Keratinocyte (primary cell): ENCODE results near the gene STOM. TPM values are rescaled to one million over a fixed set of nuclear protein-coding genes. Genes with fewer than 3 reads are reported as not detected.

Source experiments
- DNase-seq: peaks from one replicate; pipeline ENCODE4 v3.0.0-alpha.2; 2011; ENCODE audit warnings: low read depth, missing footprints, low spot score
- FAIRE-seq: peaks from 2 replicates; lab custom pipeline; 2011; peaks lifted over from hg19 to GRCh38; lab: Jason Lieb, UNC
- H2AFZ ChIP-seq: 2 replicates; pipeline ENCODE4 v1.6.0; 2012; ENCODE audit warnings: low read length, control low read depth, inconsistent platforms; ENCODE audit not compliant: control insufficient read depth
- H3K27ac ChIP-seq: 2 replicates; pipeline ENCODE4 v1.5.1; 2011; ENCODE audit warnings: low read length; ENCODE audit not compliant: control insufficient read depth, insufficient read depth
- H3K27me3 ChIP-seq: 3 replicates; pipeline ENCODE4 v1.6.0; 2011; ENCODE audit warnings: low read length; ENCODE audit not compliant: control insufficient read depth, insufficient read depth; ENCODE audit errors: extremely low read depth
- H3K36me3 ChIP-seq, 2 experiments: 2 replicates in 1 of 2; 3 replicates in 1 of 2; pipeline ENCODE4 v1.5.1; 2011; ENCODE audit warnings: low read length in 2 of 2, mild to moderate bottlenecking in 1 of 2; ENCODE audit not compliant: control insufficient read depth in 2 of 2, insufficient read depth in 2 of 2; ENCODE audit errors: extremely low read depth in 1 of 2
- H3K4me1 ChIP-seq: 3 replicates; pipeline ENCODE4 v1.5.1; 2011; ENCODE audit warnings: low read length; ENCODE audit not compliant: control insufficient read depth, insufficient read depth; ENCODE audit errors: extremely low read depth
- H3K4me2 ChIP-seq: 3 replicates; pipeline ENCODE4 v1.6.0; 2011; ENCODE audit warnings: low read depth, low read length; ENCODE audit not compliant: control insufficient read depth, insufficient read depth; ENCODE audit errors: extremely low read depth
- H3K4me3 ChIP-seq, 3 experiments: fragments of 200-600 bp in 1 of 3; sonication (generic) in 1 of 3; 2 replicates in 2 of 3; 3 replicates in 1 of 3; pipeline ENCODE4 v1.5.1; 2011 to 2016; ENCODE audit warnings: low read length in 3 of 3, mild to moderate bottlenecking in 3 of 3, control low read depth in 2 of 3, inconsistent platforms in 1 of 3, low read depth in 1 of 3, mixed read lengths in 1 of 3, mixed run types in 1 of 3, moderate library complexity in 1 of 3; ENCODE audit not compliant: control insufficient read depth in 2 of 3, insufficient read depth in 2 of 3; ENCODE audit errors: extremely low read depth in 1 of 3
- H3K79me2 ChIP-seq: 2 replicates; pipeline ENCODE4 v1.6.0; 2012; ENCODE audit warnings: low read length; ENCODE audit not compliant: control insufficient read depth, insufficient read depth
- H3K9ac ChIP-seq: 3 replicates; pipeline ENCODE4 v1.6.0; 2011; ENCODE audit warnings: low read length; ENCODE audit not compliant: control insufficient read depth, insufficient read depth; ENCODE audit errors: extremely low read depth
- H3K9me1 ChIP-seq: 3 replicates; pipeline ENCODE4 v1.6.0; 2011; ENCODE audit warnings: low read length; ENCODE audit not compliant: control insufficient read depth, insufficient read depth; ENCODE audit errors: extremely low read depth
- H3K9me3 ChIP-seq: 2 replicates; pipeline ENCODE4 v1.5.1; 2012; ENCODE audit warnings: low read depth, low read length; ENCODE audit not compliant: control insufficient read depth
- H4K20me1 ChIP-seq: 3 replicates; pipeline ENCODE4 v1.6.0; 2011; ENCODE audit warnings: low read length; ENCODE audit not compliant: control insufficient read depth, insufficient read depth; ENCODE audit errors: extremely low read depth
- CTCF ChIP-seq, 3 experiments: IDR thresholded peaks in 1 of 3; conservative IDR thresholded peaks in 1 of 3; optimal IDR thresholded peaks in 1 of 3; 2 replicates in 2 of 3; 3 replicates in 1 of 3; pipeline versions ENCODE3 to v1.5.1; 2011; ENCODE audit warnings: low read length in 3 of 3, mild to moderate bottlenecking in 3 of 3, moderate library complexity in 2 of 3, control low read depth in 1 of 3, inconsistent platforms in 1 of 3; ENCODE audit not compliant: insufficient read depth in 2 of 3; ENCODE audit errors: extremely low read depth in 1 of 3
- EZH2 ChIP-seq: IDR thresholded peaks from one replicate; pipeline ENCODE4 v1.6.1; 2012; ENCODE audit warnings: inconsistent platforms, mild to moderate bottlenecking, low read length, moderate library complexity
- dilution Hi-C: fragments of 300-500 bp; cut with MboI; formaldehyde crosslinking; loops from one replicate; pipeline ENCODE4 v1.7.0; 2020; ENCODE audit warnings: low sequenced_read_pairs; ENCODE audit not compliant: extremely low pct_ligation_motif_present
- polyA plus RNA-seq, 5 experiments: library from polyadenylated mRNA; depleted of rRNA in 3 of 5; stranded (reverse) in 3 of 5; stranded (forward) in 1 of 5; unstranded in 1 of 5; fragments of >200 nt; gene quantifications; 1 replicate in 1 of 5; 2 replicates in 3 of 5; 3 replicates in 1 of 5; pipeline versions ENCODE4 v1.2.1 to v1.2.3, GENCODE V29; 2011 to 2012; ENCODE audit warnings: missing spikeins in 2 of 5, low read depth in 1 of 5, low replicate concordance in 1 of 5

STOM gene
- polyA plus RNA-seq, 1 donor (not counting 4 experiments of a cell fraction or from before 2014, with no cell fraction given), result 121 TPM

DNA sequence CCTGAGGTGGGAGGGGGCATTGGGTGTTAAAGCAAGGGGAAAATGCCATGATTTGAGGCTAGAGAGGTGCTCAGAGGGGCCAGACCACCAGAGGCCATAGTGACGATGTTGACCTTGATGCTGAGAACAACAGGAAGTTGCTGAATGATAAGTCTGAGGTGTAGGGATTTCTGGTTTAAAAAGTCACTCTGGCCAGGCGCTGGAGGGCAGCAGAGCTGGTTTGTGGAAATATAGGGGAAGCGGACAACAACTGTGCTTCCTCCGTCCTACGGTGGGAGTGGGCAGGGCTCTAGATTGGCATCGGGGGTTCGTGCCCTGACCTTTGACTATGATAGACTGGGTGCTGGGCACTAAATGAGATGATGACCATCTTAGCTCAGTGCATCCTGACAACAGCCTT, 44.7 kb downstream of the STOM start:
- H3K36me3 ChIP-seq, result peaks cover 36 to 53% of the 10 kb centered on the region in 2 experiments
- TF ChIP-seq EZH2 (no peak), CTCF (optimal IDR thresholded peaks at IDR 0.05 in 1 of 3, IDR thresholded peaks at IDR 0.05 in 1 of 3, conservative IDR thresholded peaks at IDR 0.05 in 1 of 3; ENCODE audit: extremely low read depth in 1 of 3, insufficient read depth in 2 of 3, low read length in 3 of 3) (no peak)

GRCh38 chr9:121324755-121325154, 45.3 kb downstream of the STOM start:
- no peak overlapping the region for H3K9ac ChIP-seq
- no peaks in the 10 kb centered on the region for H3K9me1 ChIP-seq
- dilution Hi-C loops, result no loop called here
- H3K4me3 ChIP-seq, result no peak overlapping the region
- no peak overlapping the region for H3K4me2 ChIP-seq
- H4K20me1 ChIP-seq, result no peaks in the 10 kb centered on the region
- TF ChIP-seq CTCF (optimal IDR thresholded peaks at IDR 0.05 in 1 of 3, IDR thresholded peaks at IDR 0.05 in 1 of 3, conservative IDR thresholded peaks at IDR 0.05 in 1 of 3; ENCODE audit: extremely low read depth in 1 of 3, insufficient read depth in 2 of 3, low read length in 3 of 3) (no peak), EZH2 (no peak)
- no peak overlapping the region for H3K27ac ChIP-seq
- H3K9me3 ChIP-seq, result no peaks in the 10 kb centered on the region
- peaks cover 32 to 50% of the 10 kb centered on the region in 2 experiments for H3K36me3 ChIP-seq
- peaks cover 20% of the 10 kb centered on the region for H3K4me1 ChIP-seq
- H2AFZ ChIP-seq, result no peak overlapping the region
- H3K27me3 ChIP-seq, result no peaks in the 10 kb centered on the region
- FAIRE-seq (no peak), DNase-seq (no peak)
- no peaks in the 10 kb centered on the region for H3K79me2 ChIP-seq

More for the DNA sequence above, 44.7 kb downstream of the STOM start:
- DNase-seq (no peak), FAIRE-seq (no peak)
- Histone ChIP-seq H3K27me3 (no peaks in the 10 kb centered on the region), H3K9me3 (no peaks in the 10 kb centered on the region), H2AFZ (no peak overlapping the region), H4K20me1 (no peaks in the 10 kb centered on the region), H3K4me2 (no peak overlapping the region), H3K9me1 (no peaks in the 10 kb centered on the region), H3K9ac (no peak overlapping the region), H3K4me3 (no peak overlapping the region), H3K27ac (no peak overlapping the region), H3K4me1 (peaks cover 20% of the 10 kb centered on the region), H3K79me2 (no peaks in the 10 kb centered on the region)
- dilution Hi-C loops, result no loop called here
